HK-2 (cell line): ENCODE results near the gene NHERF1.

ENCODE experiments used
- DNase-seq: peaks from one replicate; pipeline ENCODE4 v3.0.0-alpha.2; 2018; ENCODE audit not compliant: unreplicated experiment

Gene NHERF1

DNA sequence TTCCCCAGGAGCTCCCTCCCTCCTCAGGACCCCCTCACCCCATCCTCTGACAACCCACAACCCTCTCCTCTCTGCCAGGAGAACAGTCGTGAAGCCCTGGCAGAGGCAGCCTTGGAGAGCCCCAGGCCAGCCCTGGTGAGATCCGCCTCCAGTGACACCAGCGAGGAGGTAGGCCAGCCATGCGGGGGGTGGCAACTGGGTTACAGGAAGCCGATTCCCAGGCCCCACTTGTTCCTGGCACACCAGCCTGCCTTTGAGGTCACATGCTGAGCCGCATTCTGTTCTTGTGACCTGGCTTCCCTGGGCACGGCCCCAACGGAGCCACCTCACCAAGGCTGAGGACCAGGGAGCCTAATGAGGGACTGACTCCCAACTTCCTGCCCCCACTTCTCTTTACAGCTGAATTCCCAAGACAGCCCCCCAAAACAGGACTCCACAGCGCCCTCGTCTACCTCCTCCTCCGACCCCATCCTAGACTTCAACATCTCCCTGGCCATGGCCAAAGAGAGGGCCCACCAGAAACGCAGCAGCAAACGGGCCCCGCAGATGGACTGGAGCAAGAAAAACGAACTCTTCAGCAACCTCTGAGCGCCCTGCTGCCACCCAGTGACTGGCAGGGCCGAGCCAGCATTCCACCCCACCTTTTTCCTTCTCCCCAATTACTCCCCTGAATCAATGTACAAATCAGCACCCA lies 19.8 kb downstream of the NHERF1 start:
- DNase-seq = peak; percentile 47

DNA sequence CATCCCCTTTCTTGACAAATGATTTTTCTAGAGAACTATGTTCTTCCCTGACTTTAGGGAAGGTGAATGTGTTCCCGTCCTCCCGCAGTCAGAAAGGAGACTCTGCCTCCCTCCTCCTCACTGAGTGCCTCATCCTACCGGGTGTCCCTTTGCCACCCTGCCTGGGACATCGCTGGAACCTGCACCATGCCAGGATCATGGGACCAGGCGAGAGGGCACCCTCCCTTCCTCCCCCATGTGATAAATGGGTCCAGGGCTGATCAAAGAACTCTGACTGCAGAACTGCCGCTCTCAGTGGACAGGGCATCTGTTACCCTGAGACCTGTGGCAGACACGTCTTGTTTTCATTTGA lies 20.3 kb downstream of the NHERF1 start:
- no peak for DNase-seq

DNA sequence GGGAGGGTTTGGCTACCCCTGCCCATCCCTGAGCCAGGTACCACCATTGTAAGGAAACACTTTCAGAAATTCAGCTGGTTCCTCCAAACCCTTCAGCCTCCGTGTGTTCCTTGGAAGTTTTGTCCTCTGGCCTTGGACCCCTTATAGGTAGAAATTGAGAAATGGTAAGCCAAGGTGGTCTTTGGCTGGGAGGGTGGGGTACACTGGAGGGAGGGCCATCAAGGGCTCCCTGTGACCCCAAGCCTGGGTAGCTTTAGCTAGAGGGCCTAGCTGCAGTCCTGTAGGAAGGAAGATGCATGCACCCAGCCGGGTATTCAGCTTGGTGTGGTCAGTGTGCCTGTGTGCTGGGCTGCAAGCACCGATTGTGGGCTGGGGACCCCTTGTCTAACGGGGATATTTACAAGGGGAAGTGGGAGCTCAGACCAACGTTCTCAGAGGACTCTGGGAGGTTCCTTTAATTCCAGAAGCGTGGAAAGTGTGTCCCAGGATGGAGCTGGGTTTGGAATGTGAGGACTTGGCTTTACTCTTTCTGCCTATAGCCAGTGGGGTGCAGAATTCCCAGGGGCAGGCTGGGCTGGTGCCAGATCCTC lies 20.9 kb downstream of the NHERF1 start:
- DNase-seq = no peak

DNA sequence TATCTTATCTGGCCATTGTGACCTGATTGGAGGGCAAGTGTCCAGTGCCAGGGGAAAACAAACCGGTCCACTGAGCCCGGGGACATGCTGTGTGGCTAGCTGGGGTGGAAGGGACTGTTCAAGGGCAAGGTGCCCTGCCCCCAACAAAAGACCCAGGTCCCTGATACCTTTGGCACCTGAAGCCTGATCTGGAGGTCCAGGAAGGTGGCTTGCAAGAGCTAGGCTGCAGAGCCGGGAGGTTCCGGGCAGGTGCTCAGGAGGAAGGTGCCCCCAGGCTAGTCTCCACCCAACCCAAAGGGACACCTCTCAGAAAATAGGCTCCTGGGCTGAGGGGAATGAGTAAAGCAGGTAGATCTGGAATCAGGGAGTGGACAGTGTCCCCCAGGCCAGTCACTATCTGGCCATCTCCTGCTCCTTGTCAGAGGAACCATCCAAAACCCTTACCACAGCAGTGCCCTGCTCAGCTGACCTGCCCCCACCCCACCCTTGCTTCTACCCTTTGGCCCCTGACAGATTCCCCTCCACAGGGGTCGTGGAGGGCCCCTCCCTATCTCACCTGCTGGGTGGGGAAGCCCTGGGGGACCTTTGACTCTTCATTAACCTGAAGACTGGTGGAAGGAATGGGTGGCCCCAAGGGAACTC lies 21.5 kb downstream of the NHERF1 start:
- no peak for DNase-seq

DNA sequence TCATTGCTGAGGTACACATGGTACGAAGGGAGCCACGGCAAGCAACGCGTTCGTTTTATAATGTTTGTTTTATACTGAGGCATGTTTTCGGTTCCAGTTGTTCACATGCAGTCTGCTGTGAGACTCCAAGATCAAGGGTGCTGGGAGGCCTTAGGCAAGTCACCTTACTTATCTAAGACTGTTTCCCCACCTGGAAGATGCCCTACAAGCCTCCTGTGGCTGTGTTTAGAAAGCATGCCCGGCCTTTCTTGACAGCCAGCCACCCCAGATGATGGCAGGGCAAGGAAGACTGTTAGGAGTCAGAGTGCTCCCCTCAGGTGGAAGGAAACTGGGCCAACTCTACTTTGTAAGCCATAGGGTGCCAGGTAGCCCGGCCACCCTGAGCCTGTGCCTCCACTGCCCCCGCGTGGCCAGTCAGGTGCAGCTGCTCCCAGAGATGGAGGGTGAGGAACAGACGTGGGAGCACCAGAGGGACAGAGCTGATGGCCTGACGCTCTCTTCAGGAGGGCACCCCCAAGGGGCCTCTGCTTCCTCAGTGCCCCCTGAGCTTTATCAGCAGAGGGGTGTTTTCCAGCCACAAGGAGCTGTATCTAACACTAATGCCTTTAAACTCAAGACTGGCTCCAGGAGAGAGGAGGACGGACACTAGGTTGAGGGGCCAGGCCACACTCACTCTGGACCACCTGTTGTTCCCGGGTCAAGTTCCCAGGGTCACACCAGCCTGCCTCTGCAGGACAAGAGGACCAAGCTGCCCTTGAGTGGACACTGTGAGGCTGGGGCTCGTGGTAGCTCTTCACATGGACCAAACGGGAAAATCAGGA lies 22.3 kb downstream of the NHERF1 start:
- no peak for DNase-seq

DNA sequence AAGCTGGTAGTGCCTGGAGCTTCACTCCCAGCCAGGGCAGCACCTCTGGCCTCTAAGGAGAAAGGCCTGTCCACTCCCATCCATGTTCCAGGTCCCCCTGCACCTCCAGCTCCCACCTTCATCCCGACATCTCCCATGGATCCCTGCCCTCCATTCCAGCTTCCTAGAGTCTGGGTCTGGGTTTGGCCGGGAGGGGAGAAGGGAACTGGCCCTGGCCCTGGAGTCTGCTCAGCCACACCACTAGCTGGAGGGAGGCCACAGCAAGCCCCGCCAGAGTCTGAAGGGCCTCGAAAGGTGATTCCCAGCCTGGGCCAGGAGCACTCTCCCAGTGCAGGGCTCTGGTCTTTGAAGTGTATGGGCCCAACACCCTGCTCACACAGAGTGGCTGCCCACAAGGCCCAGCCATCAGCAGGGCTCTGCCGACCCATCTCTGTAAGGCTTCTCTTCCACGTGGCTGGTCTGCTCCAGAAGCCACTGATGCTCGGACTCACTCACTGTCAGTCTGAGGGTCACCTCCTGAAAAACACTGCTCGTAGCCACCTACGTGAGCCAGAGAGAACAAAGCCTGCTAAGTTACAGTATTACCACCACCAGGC lies 23.0 kb downstream of the NHERF1 start:
- DNase-seq = no peak

DNA sequence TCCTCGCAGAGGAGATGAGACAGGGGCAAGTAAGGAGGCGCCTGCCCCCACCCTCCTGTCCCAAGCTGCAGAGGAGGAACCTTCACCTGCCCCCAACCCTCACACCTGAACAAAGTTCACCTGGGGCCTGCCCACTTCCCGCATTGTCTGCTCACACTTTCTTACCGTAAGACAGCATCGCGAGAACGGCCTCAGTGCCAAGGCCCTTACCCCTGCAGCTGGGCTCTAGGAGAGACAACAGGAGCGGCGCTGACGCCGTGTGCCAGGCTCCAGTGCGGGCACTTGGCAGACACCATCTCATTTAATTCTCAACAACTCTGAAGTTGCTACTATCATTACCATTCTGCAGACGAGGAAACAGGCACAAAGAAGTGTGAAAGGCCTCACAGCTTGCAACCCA lies 23.6 kb downstream of the NHERF1 start:
- DNase-seq = no peak

DNA sequence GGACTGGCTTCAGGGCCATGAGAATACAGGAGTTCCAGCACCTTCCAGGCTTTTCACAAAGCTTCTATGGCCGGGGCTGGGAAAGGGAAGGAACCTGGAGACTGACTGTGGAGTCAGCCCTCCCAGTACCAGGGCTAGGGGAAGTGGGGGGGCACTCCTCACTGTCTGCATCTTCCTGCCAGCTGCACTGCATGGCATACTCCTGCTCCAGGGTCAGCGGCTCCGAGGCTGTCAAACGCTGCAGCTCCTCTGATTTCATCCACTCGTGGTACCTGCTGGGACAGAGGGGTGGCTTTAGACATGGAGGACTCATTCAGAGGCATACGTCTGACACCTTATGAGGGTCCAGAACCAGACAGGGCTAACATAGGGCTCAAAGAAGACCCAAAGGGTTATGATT lies 25.0 kb downstream of the NHERF1 start:
- no peak for DNase-seq

DNA sequence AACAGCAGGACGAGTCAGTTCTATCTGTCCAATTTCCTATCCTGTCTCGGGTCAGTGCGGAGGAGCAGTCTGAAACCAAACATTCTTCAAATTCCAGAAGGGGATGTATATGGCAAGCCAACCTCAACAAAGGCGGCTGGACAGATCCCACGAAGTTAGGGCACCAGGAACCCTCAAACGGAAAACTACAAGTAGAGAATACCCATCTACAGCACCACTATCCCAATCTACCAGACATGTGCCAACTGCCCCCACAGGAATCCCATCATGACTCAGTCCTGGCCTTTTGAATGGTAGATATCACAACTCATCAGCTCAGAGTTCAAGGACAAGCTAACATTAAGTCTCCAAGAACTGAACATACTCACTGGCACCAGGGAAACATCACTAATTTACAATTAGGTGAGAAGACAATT lies 25.5 kb downstream of the NHERF1 start:
- DNase-seq = no peak

DNA sequence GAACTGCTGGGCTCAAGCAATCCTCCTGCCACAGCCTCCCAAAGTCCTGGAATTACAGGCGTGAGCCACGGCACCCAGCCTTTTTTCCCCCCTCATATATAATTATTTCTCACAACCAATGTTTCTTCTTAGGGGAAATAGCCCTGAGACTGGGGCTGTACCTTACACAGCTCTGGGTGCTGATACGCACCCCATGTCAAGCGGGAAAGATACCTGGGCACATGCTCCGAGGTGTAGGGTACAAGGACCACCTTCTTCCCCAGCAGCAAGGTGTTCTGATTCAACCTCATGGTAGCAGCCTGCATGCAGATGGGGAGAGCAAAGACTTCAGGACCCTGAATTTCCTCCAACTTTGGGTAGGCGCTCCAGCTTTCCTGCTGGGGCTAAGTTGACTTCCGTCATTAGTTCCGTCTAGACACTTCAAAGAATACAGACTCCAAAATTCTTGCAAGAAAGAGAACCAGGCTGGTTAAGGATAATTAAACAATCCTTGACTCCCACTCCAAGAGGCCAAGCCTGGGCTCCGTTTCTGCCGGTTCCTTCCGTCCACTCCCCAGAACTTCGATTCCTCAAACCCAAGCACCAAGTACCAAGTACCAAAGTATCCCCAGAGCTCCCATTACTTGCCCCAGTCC lies 27.1 kb downstream of the NHERF1 start:
- no peak for DNase-seq

DNA sequence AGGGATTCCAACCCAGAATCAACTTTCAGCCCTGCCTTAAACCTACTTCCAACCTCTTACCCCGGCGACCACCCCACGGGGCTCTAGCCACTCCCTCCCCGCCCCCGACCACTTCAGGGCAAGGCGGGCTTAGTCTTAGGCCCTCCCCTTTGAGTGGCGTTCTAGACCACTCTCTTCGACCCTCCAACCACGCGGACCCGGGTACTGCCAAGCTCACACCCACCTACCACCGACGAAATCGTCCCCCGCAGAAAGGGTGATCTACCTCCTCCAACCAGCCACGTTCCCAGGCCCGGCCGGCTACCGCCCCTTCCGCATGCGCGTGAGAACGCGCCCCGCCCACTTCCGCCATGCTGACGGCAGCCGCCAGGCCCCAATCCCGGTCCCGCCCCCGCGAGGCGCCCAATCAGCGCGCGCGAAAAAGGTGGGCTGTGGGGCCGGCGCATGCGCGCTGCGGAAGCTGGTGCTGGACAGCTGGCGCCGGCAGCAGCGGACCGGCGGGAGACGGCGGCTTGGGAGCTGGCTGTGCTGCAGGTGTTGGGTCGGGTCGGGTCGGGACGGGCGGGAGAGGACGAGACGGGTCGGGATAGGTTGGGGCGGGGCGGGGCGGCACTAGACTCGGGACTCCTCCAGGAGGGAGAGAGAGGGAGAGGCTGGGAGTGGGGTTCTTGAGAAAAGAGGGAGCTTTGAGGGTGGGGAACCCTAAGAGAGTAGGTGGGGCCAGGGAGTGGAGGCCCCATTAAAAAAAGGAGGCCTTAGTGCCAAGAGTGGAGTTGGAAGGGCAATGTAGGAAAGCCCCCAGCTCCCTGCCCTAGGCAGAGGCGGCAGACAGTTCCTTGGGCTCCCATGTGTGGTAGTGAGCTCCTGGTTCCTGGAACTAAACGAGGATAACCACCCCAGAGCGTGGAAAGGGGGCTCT lies 27.9 kb downstream of the NHERF1 start, which contains the start of gene NAT9:
NAT9 (minus strand) TSS at position 302 of the 919 bp plus-strand sequence. CDS start 647 bp downstream, outside the sequence.
- DNase-seq = peak; percentile 98

DNA sequence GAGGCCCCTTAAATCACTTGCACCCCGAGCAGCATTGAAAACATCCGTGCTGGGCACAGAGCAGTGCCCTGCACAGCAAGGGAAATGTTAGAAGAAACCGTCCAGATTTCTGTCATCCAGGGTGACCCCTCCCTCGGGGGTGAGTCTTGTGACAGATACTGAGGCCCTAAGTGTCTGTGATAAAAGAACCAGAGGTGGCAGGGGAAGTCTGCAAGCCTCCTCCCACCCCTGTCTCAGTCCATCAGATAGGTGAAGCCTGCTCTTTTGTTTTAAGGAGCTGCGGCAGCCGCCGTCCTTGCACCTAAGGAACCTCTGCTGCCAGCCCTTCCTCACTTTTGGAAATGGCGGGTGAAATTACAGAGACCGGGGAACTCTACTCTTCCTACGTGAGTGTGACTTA lies 28.6 kb downstream of the NHERF1 start:
- DNase-seq = no peak

DNA sequence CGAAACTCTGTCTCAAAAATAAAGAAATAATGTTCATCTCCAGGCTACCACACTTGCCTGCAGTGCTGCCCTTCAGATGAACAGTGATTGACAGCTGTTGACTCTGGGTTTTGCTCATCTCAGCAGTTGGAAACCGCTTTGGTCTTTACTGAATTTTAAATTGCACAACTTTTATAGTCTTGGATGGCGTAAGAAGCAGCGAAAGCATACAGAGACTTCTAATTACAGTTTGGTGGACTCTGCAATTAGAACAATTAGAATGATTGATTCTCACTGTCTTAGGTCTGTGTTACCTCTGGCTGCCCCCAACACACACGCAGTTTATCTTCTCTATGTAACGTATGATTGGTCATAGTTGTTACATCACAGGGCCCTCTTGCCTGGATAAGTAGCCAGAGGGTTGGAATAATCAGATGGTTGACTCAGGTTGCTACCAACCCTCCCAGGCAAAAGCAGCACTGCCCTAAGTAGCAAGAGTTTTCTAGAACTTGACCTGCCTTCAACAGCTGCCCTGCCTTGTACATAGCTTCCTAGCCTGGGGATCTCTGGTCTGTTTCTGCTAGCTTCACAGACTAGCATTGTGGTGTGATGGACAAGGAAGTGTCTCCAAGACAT lies 29.6 kb downstream of the NHERF1 start:
- DNase-seq = no peak

DNA sequence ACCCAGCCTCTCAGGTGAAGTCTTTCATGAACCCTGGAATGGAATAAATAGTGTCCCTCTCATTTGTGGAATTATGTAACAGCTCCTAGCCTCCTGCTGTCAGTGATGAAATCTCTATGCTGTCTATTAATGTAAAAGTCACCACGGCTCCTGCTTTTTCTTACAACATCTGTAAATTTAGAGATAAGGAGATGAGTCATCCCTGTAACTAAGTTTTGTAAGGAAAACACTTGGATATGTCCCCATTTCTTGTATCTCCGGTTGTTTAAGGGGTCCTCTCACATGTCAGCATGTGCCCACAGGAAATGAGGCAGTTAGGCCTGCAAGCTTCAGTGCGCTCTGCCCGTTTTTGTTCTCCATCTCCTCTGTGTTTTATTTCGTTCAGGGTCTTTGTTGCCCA lies 30.5 kb downstream of the NHERF1 start:
- DNase-seq = no peak

DNA sequence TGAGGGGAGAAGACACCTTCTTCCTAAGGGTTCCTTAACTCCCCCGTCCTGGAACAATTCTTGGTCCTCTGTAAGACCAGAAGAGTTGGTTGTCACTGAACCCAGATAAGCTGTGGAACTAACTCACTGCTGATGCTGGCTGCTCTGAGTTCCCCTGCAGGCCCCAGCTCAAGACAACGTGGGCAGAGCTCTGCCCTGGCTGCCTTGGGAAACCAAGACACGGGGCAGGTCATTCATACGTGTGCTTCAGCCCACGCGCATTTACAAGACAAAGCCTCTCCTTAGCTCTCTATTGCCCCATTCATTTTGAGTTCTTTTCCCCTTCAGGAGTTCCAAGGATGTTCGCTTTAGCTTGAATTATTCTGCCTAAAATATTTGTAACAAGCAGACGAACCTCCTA lies 31.1 kb downstream of the NHERF1 start:
- DNase-seq = no peak

DNA sequence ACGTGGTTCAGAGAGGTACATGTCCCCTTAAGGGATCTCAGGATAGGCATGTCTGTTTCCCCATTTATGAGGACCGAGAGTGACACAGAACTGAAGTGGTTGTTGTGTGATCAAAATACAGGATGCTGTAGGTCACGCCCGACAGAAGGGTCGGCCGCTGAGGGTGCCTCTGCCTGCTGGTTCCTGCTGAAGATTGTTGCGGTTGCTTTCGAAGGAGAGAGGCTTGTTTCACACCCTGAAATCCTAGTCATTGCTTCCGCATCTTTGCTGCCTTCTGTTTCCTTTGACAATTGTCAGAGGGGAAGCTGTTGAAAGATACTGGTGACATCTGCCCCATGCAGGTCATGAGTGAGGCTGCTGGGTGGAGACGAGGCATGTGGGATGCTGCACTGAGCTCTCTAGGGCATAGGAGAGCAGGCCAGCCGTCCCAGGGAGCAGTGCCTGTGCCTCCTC lies 31.5 kb downstream of the NHERF1 start:
- no peak for DNase-seq

DNA sequence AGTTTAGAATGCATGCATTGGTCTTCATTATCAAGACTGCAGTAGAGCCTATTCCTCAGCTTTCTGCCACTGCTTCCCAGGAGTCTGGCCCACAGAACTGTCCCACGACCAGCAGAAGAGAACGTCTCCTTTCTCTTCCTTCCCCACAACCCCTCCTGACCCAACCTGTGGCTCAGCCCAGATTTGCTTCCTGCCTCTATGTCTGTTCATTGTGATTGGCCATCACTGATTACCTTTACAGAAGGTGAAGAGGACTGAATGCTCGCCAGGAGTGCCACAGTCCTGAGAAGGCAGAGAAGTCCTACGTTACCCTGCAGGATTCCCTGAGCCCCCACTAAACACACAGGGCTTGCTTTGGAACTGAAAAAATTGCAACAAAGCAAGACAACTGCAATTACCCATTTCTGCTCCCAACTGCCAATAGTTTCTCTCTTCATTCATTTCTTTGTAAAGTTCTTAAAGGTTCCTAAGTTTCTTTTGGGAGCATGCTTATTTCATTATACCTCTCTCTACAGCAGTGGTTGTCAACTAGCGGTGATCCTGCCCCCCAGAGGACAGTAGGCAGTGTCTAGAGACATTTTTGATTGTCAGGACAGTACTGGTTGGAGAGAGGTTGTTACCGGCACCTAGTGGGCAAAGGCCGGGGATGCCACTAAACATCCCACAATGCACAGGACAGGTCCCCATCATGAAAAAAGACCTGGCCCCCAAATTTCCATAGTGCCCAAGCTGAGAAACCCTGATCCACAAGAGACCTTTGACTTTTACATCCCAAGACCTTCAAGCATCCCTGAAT lies 32.2 kb downstream of the NHERF1 start:
- DNase-seq = peak; percentile 38

DNA sequence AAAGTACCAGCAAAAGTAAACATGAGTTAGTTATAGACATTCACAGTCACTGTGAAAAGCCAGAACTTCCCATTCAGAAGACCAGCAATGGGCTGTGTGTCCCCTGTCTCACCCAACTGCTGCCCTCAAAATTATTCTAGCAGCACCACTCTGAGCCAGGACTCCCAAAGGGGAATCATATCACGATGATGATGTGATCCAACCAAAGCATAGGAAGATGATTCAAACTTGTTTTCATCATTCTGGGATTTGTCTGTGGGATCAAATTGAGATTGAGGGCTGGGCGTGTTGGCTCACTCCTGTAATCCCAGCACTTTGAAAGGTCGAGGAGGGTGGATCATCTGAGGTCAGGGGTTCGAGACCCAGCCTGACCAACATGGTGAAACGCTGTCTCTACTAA lies 34.1 kb downstream of the NHERF1 start:
- DNase-seq = no peak
